Renal cortex interstitium (tissue), 11 donors: ENCODE measurements around the gene C2orf49. TPM values are rescaled to one million over a fixed set of nuclear protein-coding genes. Genes with fewer than 3 reads are reported as not detected.

Experiments used
- DNase-seq, 11 donors: peaks; one replicate each; pipeline ENCODE4 v3.0.0-alpha.2; 2013; ENCODE audit warnings: low read depth in 9 of 11, low spot score in 4 of 11; ENCODE audit errors: extremely low read depth in 1 of 11
- polyA plus RNA-seq, 3 donors: library from polyadenylated mRNA; unstranded; fragments of 120-200 nt; gene quantifications; one replicate each; pipeline ENCODE4 v1.2.1, GENCODE V29; 2013; ENCODE audit not compliant: insufficient read length in 3 of 3

The C2orf49 gene
- polyA plus RNA-seq, 3 donors: 22.9 to 28.8 (median 25.1) TPM

DNA sequence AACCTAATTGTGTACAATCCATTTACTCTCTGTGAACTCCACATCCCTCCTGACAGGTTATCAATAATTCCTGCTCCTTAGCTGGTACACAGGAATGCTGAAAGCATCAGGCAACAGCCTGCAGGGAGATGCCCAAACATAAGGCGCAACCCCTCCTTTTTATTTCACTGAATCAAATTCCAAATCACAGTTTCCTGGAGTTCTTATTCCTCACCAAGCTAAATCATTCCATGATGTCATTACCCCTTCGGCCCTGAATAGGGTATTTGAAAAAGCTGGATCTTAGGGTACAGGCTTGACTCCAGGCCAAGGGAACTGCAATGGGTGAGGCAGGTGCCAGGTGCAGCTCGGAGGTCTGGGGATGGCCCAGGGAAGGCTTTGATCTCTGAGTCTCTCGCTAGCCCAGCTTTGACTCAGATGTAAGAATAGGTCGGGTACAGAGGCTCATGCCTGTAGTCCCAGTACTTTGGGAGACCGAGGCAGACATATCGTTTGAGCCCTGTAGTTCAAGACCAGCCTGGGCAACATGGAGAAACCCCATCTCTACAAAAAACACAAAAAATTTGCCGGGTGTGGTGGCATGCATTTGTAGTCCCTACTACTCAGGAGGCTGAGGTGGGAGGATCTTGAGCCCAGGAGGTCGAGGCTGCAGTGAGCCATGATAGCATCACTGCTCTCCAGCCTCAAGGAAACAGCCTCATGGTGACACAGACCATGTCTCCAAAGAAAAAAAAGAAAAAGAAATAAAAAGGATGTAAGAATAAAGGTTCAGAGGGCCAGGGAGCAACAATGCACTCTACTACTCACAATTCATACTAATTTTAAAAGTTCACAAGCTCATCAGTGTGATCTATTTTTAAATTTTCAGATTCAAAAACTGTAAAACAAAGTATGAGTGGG, 54.7 kb downstream of the C2orf49 start:
- DNase-seq: no peak

GRCh38 chr2:105393373-105394055, 56.2 kb downstream of the C2orf49 start:
- DNase-seq: no peak

DNA sequence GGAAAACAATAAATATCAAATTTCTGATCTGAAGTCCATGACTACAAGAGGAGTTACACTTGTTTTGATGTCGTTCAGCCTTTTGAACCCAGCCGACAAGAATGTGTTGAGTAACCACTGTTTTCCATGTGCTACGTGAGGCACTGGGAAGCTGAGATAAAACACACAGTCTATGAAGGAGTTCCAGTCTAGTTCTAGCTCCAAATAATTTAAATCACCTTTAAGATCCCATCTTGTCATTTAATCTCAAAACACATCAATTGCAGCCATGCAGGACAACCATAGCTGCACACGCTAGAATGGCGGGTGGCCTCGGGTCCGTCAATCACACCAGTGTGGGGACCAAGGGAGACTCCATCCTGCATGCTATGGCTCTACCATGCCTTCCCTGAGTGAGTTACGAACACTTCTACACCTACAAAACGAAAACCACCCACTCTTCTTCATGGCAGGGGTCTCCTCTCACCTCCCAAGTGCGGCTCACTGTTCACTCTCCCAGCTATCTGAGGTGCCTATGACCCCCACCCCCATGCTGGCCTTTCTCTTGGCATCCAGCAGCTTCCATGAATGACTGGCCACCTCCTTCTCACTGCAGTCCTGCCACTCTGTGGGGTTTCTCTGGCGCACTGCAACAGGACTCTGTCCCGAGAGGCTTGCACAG, 57.7 kb downstream of the C2orf49 start:
- no peak for DNase-seq

- DNase-seq: no peak
Observed at GRCh38 chr2:105395691-105396090, 58.4 kb downstream of the C2orf49 start.

GRCh38 chr2:105396254-105397024, 59.1 kb downstream of the C2orf49 start:
- no peak for DNase-seq

DNA sequence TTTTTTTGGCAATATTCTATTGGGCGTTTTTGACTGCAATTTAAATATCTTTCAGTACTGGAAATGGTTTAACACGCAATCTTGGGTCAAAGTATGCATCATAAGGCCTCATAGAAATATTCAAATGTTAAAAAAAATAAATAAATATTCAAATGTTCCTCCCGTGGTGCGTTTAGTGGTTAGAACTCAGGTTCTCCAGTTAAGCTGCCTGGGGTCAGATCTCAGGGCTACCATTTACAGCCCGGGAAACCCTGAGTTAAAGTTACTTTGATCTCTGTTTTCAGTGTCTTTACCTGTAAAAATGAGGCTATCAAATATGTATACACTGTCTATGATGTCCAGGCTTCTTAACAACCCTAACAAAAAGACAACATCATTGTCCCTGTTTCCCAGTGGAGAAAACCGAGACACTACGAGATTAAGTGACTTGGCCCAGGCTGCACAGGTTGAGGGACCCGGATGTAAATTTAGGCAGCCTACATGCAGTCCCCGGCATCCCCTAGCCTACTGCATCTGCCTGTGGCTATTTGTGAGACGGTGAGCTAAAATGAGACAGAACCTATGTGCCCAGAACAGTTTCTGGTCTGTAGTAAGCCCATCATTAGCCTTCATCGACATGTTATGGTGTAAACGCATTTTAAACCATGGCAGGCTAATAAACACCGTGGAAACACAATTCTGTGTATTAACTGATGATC, 59.8 kb downstream of the C2orf49 start:
- no peak for DNase-seq

DNA sequence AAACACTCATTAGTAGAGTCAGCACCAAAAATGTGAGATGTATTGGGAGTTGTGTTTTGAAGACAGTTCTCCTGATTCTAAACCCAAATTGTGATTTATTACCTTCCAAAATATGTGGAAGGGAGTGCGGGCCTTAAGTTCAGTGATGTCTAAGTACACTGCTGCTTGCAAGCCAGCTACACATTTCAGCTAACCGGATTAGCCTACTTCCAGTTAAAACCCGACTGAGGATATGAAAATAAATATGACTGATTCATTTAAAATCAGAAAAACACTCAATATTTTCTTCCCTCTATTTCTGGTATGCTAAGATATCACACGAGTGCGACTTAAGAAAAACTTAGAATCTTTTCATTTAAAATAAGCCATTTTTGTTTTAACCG, 60.6 kb downstream of the C2orf49 start:
- no peak for DNase-seq

DNA sequence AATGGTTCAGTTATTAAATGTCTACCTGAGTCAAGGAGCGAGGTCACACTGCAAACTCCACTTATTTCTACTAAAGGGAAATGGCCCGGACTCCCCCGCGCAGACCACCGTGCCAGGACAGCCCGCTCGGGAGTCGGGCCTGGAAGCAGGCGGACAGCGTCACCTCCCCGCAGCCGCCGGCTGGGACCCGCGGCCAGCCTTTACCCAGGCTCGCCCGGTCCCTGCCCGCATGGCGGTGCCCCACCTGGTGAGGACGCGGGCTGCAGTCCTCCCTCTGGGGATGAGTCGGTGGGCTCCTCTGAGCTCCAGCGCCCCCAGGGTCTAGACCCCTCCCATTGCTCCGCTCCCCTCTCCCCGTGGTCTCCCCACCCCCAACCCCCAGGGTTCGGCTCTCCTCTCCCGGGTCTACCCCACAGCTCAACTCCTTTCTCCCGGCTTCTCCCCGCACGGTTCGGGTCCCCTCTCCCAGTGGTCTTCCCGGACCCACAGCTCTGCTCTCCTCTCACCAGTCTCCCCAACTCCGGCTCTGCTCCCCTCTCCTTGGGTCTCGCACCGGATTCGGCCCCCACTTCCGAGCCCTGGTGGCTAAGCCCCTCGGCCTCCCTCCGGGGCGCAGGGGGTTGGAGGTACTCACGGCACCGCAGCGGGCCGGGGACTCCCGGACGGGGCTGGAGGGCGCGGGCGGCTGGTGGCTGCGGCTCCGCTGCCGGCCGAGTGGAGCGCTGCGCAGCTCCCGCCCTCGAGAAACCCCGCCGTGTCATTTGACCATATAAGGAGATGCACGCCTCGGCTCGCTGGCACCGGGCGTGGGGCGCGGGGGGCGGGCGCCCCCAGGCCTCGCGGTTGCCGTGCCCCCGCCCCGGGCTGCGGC, 61.2 kb downstream of the C2orf49 start, which contains the start of gene FHL2:
Gene FHL2, minus strand, starts transcription at position 716 of the 871 bp plus-strand sequence. CDS start 12,535 bp downstream, outside the sequence.
- DNase-seq: peak in 10 of 11 donors; percentile 65 to 81 (median 75)

Other genes starting within 250 kb of the C2orf49 start
- under 1 TPM in 1 of 3 donors, not detected in 2; 0.11 TPM for gene GPR45, start 95.8 kb upstream of the C2orf49 start, polyA plus RNA-seq
- gene TGFBRAP1, start 7.8 kb upstream of the C2orf49 start, polyA plus RNA-seq: 10 to 100 TPM; 15.0 to 15.6 (median 15.1) TPM
- gene FHL2, start 61.5 kb downstream of the C2orf49 start, polyA plus RNA-seq: 10 to 100 TPM; 27.4 to 34.6 (median 30.6) TPM